ENCODE data around the gene AMBRA1.

AMBRA1 gene

GRCh38 chr11:46391186-46391577 is 202.6 kb downstream of the AMBRA1 start:
- no peak for ATAC-seq (ENCODE audit: insufficient read depth, low read depth)

GRCh38 chr11:46390331-46391171 is 203.3 kb downstream of the AMBRA1 start:
- H3K9ac ChIP-seq (ENCODE audit: low read depth, low read length) = no peak overlapping the region
- H2AFZ ChIP-seq (ENCODE audit: low read depth, low read length) = no peak overlapping the region
- H3K9me3 ChIP-seq (ENCODE audit: insufficient read depth, low read length, severe bottlenecking) = no peaks in the 10 kb centered on the region
- H3K4me2 ChIP-seq (ENCODE audit: insufficient read depth, low read length) = no peak overlapping the region
- peaks cover 23% of the 10 kb centered on the region for H4K20me1 ChIP-seq (ENCODE audit: insufficient read depth, low read length)
- H3K79me2 ChIP-seq (ENCODE audit: insufficient read depth, low read length) = no peaks in the 10 kb centered on the region
- no peak for ATAC-seq (ENCODE audit: insufficient read depth, low read depth)
- no peaks in the 10 kb centered on the region for H3K4me1 ChIP-seq (ENCODE audit: insufficient read depth, low read length)
- peaks cover 37% of the 10 kb centered on the region for H3K27me3 ChIP-seq (ENCODE audit: insufficient read depth, low read length, poor library complexity)
- H3K4me3 ChIP-seq (ENCODE audit: low read depth in 1 of 2, low read length in 2 of 2) = no peak overlapping the region
- no peak overlapping the region for H3K27ac ChIP-seq (ENCODE audit: low read length)
- DNase-seq = no peak
- no peaks in the 10 kb centered on the region for H3K36me3 ChIP-seq (ENCODE audit: insufficient read depth, low read length)
- TF ChIP-seq EZH2 (IDR thresholded peaks at IDR 0.05; ENCODE audit: borderline replicate concordance, low read depth, low read length, severe bottlenecking) (no peak), CTCF (IDR thresholded peaks at IDR 0.05; ENCODE audit: borderline replicate concordance, extremely low read depth, low read length, poor library complexity, severe bottlenecking) (no peak)

More at GRCh38 chr11:46391186-46391577, 202.6 kb downstream of the AMBRA1 start:
- Histone ChIP-seq H3K4me3 (ENCODE audit: low read depth in 1 of 2, low read length in 2 of 2) (no peak overlapping the region), H3K79me2 (ENCODE audit: insufficient read depth, low read length) (no peaks in the 10 kb centered on the region), H3K27me3 (ENCODE audit: insufficient read depth, low read length, poor library complexity) (peaks cover 37% of the 10 kb centered on the region), H3K9me3 (ENCODE audit: insufficient read depth, low read length, severe bottlenecking) (no peaks in the 10 kb centered on the region), H4K20me1 (ENCODE audit: insufficient read depth, low read length) (peaks cover 28% of the 10 kb centered on the region), H2AFZ (ENCODE audit: low read depth, low read length) (no peak overlapping the region), H3K36me3 (ENCODE audit: insufficient read depth, low read length) (peaks cover 5% of the 10 kb centered on the region), H3K4me2 (ENCODE audit: insufficient read depth, low read length) (no peak overlapping the region), H3K4me1 (ENCODE audit: insufficient read depth, low read length) (no peaks in the 10 kb centered on the region), H3K9ac (ENCODE audit: low read depth, low read length) (no peak overlapping the region), H3K27ac (ENCODE audit: low read length) (no peak overlapping the region)
- no peak for DNase-seq
- no peak for TF ChIP-seq CTCF (IDR thresholded peaks at IDR 0.05; ENCODE audit: borderline replicate concordance, extremely low read depth, low read length, poor library complexity, severe bottlenecking)
- no peak for TF ChIP-seq EZH2 (IDR thresholded peaks at IDR 0.05; ENCODE audit: borderline replicate concordance, low read depth, low read length, severe bottlenecking)

- peaks cover 37% of the 10 kb centered on the region for H3K27me3 ChIP-seq (ENCODE audit: insufficient read depth, low read length, poor library complexity)
- no peaks in the 10 kb centered on the region for H3K9me3 ChIP-seq (ENCODE audit: insufficient read depth, low read length, severe bottlenecking)
- H3K36me3 ChIP-seq (ENCODE audit: insufficient read depth, low read length) = no peaks in the 10 kb centered on the region
- H3K79me2 ChIP-seq (ENCODE audit: insufficient read depth, low read length) = no peaks in the 10 kb centered on the region
- no peak overlapping the region for H3K9ac ChIP-seq (ENCODE audit: low read depth, low read length)
- peak; percentile 44 for ATAC-seq (ENCODE audit: insufficient read depth, low read depth)
- DNase-seq = peak; percentile 41
- no peak overlapping the region for H2AFZ ChIP-seq (ENCODE audit: low read depth, low read length)
- no peaks in the 10 kb centered on the region for H3K4me1 ChIP-seq (ENCODE audit: insufficient read depth, low read length)
- H3K4me2 ChIP-seq (ENCODE audit: insufficient read depth, low read length) = no peak overlapping the region
- H3K27ac ChIP-seq (ENCODE audit: low read length) = no peak overlapping the region
- peak; percentile 38 for TF ChIP-seq CTCF (IDR thresholded peaks at IDR 0.05; ENCODE audit: borderline replicate concordance, extremely low read depth, low read length, poor library complexity, severe bottlenecking)
- peak; percentile 78 for TF ChIP-seq EZH2 (IDR thresholded peaks at IDR 0.05; ENCODE audit: borderline replicate concordance, low read depth, low read length, severe bottlenecking)
- H4K20me1 ChIP-seq (ENCODE audit: insufficient read depth, low read length) = peaks cover 23% of the 10 kb centered on the region
- no peak overlapping the region for H3K4me3 ChIP-seq (ENCODE audit: low read depth in 1 of 2, low read length in 2 of 2)
These were observed 204.1 kb downstream of the AMBRA1 start for GRCh38 chr11:46389450-46390330.
